Right atrium auricular region (tissue), 2 donors: Measurements from ENCODE around the gene UCN3. TPM values are rescaled to one million over a fixed set of nuclear protein-coding genes. Genes with fewer than 3 reads are reported as not detected.

Experiments used
- DNase-seq: peaks from one replicate; pipeline ENCODE4 v3.0.0-alpha.2; 2019; ENCODE audit warnings: low spot score
- H3K27ac ChIP-seq, 2 donors: fragments of 200-600 bp; sonication (generic); 1 replicate in 1 of 2; 2 replicates in 1 of 2; pipeline ENCODE4 v1.5.1; 2016 to 2019
- H3K27me3 ChIP-seq, 2 donors: fragments of 200-600 bp; sonication (generic); one replicate each; pipeline versions ENCODE4 v1.5.1 to v1.6.0; 2017 to 2019
- H3K36me3 ChIP-seq: fragments of 200-600 bp; sonication (generic); one replicate; pipeline ENCODE4 v1.5.1; 2016
- H3K4me1 ChIP-seq, 2 donors: fragments of 200-600 bp; sonication (generic); one replicate each; pipeline versions ENCODE4 v1.5.1 to v1.6.0; 2017 to 2019
- H3K4me3 ChIP-seq, 2 donors: fragments of 200-600 bp; sonication (generic); 1 replicate in 1 of 2; 2 replicates in 1 of 2; pipeline ENCODE4 v1.5.1; 2017 to 2019; ENCODE audit warnings: mild to moderate bottlenecking in 1 of 2, moderate library complexity in 1 of 2
- H3K9me3 ChIP-seq, 2 donors: fragments of 200-600 bp; sonication (generic); one replicate each; pipeline ENCODE4 v1.5.1; 2019
- total RNA-seq, 2 donors: library from RNA; depleted of rRNA; stranded (reverse); fragments of >200 nt; gene quantifications; one replicate each; pipeline ENCODE4 v1.1.0, GENCODE V29; 2016
- TF ChIP-seq, protein P1 (sequence below), 2 donors: fragments of 200-600 bp; sonication (generic); IDR thresholded peaks; one replicate each; pipeline ENCODE4 v1.5.1; 2019; ENCODE audit warnings: antibody characterized with exemption in 2 of 2

UCN3 gene
- total RNA-seq, 2 donors from 2014 or later, result not detected

DNA sequence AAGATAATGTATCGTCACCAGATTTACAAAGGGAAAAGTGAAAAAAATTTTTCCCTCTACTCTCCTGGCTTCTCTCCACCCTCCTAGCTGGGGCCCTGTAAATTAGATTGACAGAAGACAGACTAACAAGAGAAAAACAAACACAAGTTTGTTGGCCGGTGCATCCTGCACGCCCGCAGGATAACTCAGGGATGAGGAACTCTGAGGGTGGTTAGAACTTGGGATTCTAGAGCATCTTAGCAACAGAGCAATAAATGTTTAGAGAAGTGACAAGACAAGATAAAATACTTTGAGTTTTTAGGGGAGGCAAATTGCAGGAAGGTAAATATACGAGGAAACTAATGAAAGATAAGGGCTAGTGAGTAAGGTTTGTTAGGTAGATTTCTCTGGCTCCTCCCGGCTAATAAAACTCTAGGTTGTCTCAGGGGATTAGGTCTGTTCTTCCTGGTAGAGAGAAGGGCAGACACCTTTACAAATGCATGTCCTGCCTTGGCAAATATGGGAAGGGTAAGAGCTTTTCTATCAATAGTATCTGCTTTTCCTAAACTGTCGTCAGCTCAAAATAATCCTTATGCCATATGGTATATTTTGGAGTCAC, 4.3 kb upstream of the UCN3 start:
- Histone ChIP-seq H3K36me3 (no peaks in the 10 kb centered on the region), H3K4me1 (no peaks in the 10 kb centered on the region), H3K27me3 (no peaks in the 10 kb centered on the region), H3K27ac (no peak overlapping the region), H3K4me3 (no peak overlapping the region), H3K9me3 (no peaks in the 10 kb centered on the region)
- no peak for DNase-seq
- TF ChIP-seq, protein P1, sequence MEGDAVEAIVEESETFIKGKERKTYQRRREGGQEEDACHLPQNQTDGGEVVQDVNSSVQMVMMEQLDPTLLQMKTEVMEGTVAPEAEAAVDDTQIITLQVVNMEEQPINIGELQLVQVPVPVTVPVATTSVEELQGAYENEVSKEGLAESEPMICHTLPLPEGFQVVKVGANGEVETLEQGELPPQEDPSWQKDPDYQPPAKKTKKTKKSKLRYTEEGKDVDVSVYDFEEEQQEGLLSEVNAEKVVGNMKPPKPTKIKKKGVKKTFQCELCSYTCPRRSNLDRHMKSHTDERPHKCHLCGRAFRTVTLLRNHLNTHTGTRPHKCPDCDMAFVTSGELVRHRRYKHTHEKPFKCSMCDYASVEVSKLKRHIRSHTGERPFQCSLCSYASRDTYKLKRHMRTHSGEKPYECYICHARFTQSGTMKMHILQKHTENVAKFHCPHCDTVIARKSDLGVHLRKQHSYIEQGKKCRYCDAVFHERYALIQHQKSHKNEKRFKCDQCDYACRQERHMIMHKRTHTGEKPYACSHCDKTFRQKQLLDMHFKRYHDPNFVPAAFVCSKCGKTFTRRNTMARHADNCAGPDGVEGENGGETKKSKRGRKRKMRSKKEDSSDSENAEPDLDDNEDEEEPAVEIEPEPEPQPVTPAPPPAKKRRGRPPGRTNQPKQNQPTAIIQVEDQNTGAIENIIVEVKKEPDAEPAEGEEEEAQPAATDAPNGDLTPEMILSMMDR (IDR thresholded peaks at IDR 0.05), result no peak

DNA sequence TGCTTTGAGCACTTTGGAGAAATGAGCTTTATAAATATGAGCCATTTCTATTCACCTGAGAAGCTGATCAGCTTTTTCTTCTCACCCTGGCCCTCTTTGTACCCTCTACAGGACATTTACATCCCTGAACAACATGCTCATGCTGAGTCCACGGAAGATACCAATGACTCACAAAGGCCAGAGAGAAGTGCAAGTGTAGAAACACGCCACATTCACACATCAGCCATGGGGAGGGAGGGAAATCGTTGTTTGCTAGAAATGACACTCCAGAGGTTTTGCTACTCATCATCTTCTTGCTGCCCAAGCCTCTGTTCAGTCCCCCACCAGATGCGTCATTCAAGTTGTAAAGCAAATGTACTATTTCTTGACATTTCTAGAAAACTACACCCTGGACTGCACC, 2.8 kb upstream of the UCN3 start:
- DNase-seq, result no peak
- Histone ChIP-seq H3K36me3 (no peaks in the 10 kb centered on the region), H3K9me3 (no peaks in the 10 kb centered on the region), H3K27me3 (no peaks in the 10 kb centered on the region), H3K4me1 (no peaks in the 10 kb centered on the region), H3K27ac (no peak overlapping the region), H3K4me3 (no peak overlapping the region)
- TF ChIP-seq, protein P1 (IDR thresholded peaks at IDR 0.05), result no peak

DNA sequence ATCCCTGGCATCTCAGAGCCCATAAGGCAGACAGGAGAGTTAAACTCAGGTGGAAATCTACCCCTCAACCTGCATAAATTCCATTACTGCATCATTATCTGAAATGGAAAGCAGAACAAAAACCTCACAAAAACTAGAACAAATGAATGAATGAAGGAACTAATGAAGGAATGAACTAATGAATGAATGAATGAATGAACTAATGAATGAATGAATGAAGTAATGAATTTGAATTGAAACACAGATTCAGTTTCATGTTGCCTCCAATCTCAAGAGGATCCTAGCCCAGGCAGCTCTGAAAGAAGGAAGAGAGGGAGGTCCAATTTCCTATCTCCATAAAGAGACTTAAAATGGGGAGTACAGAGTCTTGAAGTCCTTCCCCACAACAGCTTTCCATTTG, 1.9 kb upstream of the UCN3 start:
- DNase-seq, result no peak
- no peaks in the 10 kb centered on the region for H3K4me1 ChIP-seq
- no peak overlapping the region for H3K4me3 ChIP-seq
- H3K36me3 ChIP-seq, result no peaks in the 10 kb centered on the region
- H3K9me3 ChIP-seq, result no peaks in the 10 kb centered on the region
- H3K27ac ChIP-seq, result no peak overlapping the region
- no peaks in the 10 kb centered on the region for H3K27me3 ChIP-seq
- TF ChIP-seq, protein P1 (IDR thresholded peaks at IDR 0.05), result no peak

DNA sequence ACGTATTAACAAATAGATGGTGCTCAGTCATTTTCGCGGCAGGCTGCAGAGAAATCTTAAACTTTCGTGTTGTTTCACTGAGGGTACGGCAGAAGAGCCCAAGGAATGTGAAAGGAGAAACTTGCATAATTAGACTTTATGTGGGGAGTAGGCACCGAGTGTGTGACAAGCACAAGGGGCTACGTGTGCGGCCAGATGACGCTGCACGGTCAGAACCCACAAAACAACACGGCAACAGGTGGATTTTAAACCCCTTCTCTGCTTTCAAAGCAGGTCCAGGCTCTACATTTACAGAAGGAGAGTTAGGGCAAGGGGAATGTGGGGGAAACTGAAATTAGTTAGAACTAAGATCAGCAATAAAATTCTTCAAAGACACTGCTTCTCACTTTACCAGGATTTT, 392 bp upstream of the UCN3 start:
- TF ChIP-seq, protein P1 (IDR thresholded peaks at IDR 0.05), result no peak
- H3K9me3 ChIP-seq, result no peaks in the 10 kb centered on the region
- no peak overlapping the region for H3K27ac ChIP-seq
- no peak for DNase-seq
- no peaks in the 10 kb centered on the region for H3K4me1 ChIP-seq
- H3K27me3 ChIP-seq, result no peaks in the 10 kb centered on the region
- no peaks in the 10 kb centered on the region for H3K36me3 ChIP-seq
- no peak overlapping the region for H3K4me3 ChIP-seq

DNA sequence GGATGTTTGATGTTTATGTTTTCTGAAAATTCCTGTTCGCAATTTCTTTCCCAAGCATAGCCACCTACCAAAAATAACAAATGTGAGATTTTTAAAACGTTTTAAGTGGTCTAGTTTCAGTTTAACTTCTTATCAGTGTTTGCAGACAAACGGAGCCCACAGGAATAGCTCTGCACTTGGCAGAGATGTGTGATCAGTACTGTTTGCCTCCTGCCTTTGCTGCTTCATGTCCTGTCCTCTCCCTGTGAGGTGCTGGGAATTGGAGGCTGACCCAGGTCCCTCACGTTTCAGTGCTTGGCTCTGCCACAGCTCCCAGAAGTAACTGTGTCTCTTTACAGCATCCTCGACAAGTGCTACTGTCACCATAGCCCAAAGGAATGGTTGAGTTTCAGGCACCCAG, 1.2 kb downstream of the UCN3 start:
- H3K9me3 ChIP-seq, result no peaks in the 10 kb centered on the region
- H3K27ac ChIP-seq, result no peak overlapping the region
- no peak overlapping the region for H3K4me3 ChIP-seq
- H3K27me3 ChIP-seq, result no peaks in the 10 kb centered on the region
- TF ChIP-seq, protein P1 (IDR thresholded peaks at IDR 0.05), result no peak
- no peaks in the 10 kb centered on the region for H3K4me1 ChIP-seq
- no peak for DNase-seq
- H3K36me3 ChIP-seq, result no peaks in the 10 kb centered on the region
